Neural crest cell (in vitro differentiated cells): Measurements from ENCODE around the gene KRT75. TPM values are rescaled to one million over a fixed set of nuclear protein-coding genes. Genes with fewer than 3 reads are reported as not detected.
"Not testable (repeated sequence)": the region's sequence is repeated elsewhere in the genome, so short reads cannot be mapped to it uniquely, and the experiment has no call there.

Source experiments
- DNase-seq: peaks from one replicate; pipeline ENCODE4 v3.0.0; 2021; ENCODE audit warnings: low read depth, mixed read lengths, low spot score
- H3K27ac Mint-ChIP-seq: one replicate; pipeline ENCODE4 v1.8.0; 2021; ENCODE audit warnings: mild to moderate bottlenecking, mixed read lengths; ENCODE audit not compliant: unreplicated experiment
- H3K27me3 Mint-ChIP-seq: 2 replicates; pipeline ENCODE4 v1.8.0; 2021; ENCODE audit warnings: low read depth, mild to moderate bottlenecking, mixed read lengths
- H3K36me3 Mint-ChIP-seq: 2 replicates; pipeline ENCODE4 v1.8.0; 2021; ENCODE audit warnings: low read depth, mild to moderate bottlenecking, mixed read lengths
- H3K4me1 Mint-ChIP-seq: 2 replicates; pipeline ENCODE4 v1.8.0; 2021; ENCODE audit warnings: mixed read lengths
- H3K4me3 Mint-ChIP-seq: one replicate; pipeline ENCODE4 v1.8.0; 2021; ENCODE audit warnings: mild to moderate bottlenecking, mixed read lengths
- H3K9me3 Mint-ChIP-seq: 2 replicates; pipeline ENCODE4 v1.8.0; 2021; ENCODE audit warnings: mixed read lengths
- total RNA-seq: library from RNA; stranded (reverse); gene quantifications from 2 replicates; pipeline ENCODE4 v1.2.1, GENCODE V29; 2021
- TF ChIP-seq, protein P1 (sequence below): fragments of 200-600 bp; sonication (generic); conservative IDR thresholded peaks from 2 replicates; pipeline ENCODE4 v1.5.0; 2021; ENCODE audit warnings: antibody characterized with exemption, mild to moderate bottlenecking

KRT75 gene
- total RNA-seq, 1 donor from 2014 or later, result not detected

DNA sequence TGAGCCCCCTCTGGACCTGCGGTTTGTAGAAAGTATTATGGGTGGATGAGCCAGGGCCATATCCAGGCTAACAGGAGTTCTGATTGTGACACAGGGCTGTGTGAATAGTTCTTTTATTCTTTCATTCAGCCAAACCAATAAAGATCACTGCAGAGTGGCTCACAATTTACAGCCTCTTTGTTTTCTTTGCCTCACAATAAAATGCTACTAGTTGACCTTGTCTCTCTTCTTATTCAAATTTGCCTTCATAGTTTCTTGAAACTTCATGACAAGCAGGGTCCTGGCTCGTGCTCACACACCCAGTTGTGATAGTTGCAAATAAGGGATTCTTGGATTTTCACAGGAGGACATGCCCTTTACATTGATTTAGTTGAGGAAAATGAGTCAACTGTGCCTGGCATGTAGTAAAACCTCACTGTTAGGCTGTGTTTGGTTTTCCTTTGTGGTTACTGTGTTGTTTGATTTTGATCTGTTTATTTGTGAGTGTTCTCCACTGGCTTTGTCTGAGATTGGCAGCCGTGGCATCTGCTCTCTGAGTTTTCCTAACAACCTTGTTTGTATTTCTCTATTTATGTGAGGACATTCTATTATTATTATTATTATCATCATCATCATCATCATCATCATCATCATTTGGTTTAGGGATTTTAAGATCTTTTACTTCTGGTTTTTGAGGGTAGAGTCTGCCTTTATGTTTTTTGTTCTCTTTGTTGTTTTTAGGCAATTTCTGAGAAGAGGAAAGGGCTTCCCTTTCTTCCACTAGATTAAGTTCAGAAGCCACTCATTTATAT lies 20.4 kb upstream of the KRT75 start:
- DNase-seq, result no peak
- H3K36me3 Mint-ChIP-seq, result no peaks in the 10 kb centered on the region

DNA sequence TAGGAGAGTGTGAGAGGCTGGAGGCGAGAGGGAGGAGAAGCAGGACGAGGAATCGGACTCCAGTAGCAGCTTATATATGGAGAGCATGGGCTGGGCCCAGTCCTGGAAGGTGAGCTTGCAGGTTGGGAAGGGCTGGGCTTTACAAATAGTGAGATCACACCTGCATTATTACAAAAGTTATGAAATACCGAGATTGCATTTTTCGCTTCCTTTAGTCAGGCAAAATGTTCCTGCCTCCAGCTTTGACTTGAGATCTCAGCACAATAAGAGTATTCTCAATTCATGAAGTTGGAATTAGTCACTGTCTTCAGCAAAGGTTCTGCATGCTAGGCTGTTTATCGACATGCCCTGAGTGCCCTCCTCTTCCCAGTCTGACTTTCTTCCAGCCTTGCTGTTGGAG lies 17.9 kb upstream of the KRT75 start, which contains the start of gene KRT6B:
Gene KRT6B (minus strand): TSS at position 46 of the 400 bp plus-strand sequence. CDS start 68 bp downstream, outside the sequence.
- Mint-ChIP-seq H3K4me1 (peaks cover 14% of the 10 kb centered on the region), H3K36me3 (no peaks in the 10 kb centered on the region), H3K4me3 (no peak within 1 kb of the TSS), H3K9me3 (no peaks in the 10 kb centered on the region), H3K27ac (no peak within 1 kb of the TSS), H3K27me3 (peaks cover 9% of the 10 kb centered on the region)
- TF ChIP-seq, protein P1, sequence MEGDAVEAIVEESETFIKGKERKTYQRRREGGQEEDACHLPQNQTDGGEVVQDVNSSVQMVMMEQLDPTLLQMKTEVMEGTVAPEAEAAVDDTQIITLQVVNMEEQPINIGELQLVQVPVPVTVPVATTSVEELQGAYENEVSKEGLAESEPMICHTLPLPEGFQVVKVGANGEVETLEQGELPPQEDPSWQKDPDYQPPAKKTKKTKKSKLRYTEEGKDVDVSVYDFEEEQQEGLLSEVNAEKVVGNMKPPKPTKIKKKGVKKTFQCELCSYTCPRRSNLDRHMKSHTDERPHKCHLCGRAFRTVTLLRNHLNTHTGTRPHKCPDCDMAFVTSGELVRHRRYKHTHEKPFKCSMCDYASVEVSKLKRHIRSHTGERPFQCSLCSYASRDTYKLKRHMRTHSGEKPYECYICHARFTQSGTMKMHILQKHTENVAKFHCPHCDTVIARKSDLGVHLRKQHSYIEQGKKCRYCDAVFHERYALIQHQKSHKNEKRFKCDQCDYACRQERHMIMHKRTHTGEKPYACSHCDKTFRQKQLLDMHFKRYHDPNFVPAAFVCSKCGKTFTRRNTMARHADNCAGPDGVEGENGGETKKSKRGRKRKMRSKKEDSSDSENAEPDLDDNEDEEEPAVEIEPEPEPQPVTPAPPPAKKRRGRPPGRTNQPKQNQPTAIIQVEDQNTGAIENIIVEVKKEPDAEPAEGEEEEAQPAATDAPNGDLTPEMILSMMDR, result no peak
- DNase-seq, result no peak

More for the DNA sequence above, 20.4 kb upstream of the KRT75 start:
- H3K4me1 Mint-ChIP-seq, result peaks cover 14% of the 10 kb centered on the region
- H3K9me3 Mint-ChIP-seq, result no peaks in the 10 kb centered on the region
- no peak overlapping the region for H3K4me3 Mint-ChIP-seq
- TF ChIP-seq, protein P1, result no peak
- peaks cover 6% of the 10 kb centered on the region for H3K27me3 Mint-ChIP-seq
- peak overlapping the region; percentile 38 for H3K27ac Mint-ChIP-seq

DNA sequence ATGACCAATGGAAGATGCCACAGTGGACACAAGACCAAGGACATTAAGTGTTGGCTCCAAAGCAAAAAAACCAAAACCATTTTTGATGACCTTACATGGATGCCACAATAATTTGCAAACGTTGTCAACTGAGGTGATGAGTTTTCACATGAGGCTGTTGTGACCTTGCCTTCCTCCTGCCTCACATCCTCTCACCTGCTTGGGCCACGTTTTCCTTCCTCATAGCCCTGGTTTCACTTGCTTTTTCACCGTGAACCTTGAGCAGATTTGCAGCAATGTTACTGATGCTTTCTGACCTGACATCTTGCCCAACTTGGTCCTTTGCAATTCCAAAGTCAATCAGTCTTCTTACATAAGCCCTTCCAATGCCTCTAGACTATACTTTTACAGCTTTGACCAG lies 14.1 kb upstream of the KRT75 start:
- Mint-ChIP-seq H3K27ac (no peak overlapping the region), H3K36me3 (no peaks in the 10 kb centered on the region), H3K9me3 (no peaks in the 10 kb centered on the region), H3K4me1 (no peaks in the 10 kb centered on the region), H3K27me3 (peaks cover 21% of the 10 kb centered on the region), H3K4me3 (no peak overlapping the region)
- no peak for DNase-seq
- TF ChIP-seq, protein P1, result no peak

DNA sequence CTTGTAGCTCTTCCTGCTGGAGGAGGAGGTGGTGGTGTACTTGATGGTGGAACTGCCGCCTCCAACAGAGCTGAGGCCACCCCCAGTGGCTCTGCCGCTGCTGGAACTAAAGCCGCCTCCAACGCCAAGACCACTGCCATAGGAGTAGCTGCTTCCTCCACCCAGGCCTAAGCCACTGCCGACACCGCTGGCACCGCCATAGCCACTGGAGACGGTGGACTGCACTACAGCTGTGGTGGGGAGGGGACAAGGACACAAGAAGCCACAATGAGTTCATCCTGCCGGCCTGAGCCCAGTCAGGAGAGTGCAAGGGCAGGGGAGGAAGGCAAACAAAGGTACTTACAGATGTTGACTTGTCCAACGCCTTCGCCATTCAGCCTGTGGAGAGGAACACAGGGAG lies 13.0 kb upstream of the KRT75 start:
- not testable (repeated sequence) for H3K4me3 Mint-ChIP-seq, H3K9me3 Mint-ChIP-seq

DNA sequence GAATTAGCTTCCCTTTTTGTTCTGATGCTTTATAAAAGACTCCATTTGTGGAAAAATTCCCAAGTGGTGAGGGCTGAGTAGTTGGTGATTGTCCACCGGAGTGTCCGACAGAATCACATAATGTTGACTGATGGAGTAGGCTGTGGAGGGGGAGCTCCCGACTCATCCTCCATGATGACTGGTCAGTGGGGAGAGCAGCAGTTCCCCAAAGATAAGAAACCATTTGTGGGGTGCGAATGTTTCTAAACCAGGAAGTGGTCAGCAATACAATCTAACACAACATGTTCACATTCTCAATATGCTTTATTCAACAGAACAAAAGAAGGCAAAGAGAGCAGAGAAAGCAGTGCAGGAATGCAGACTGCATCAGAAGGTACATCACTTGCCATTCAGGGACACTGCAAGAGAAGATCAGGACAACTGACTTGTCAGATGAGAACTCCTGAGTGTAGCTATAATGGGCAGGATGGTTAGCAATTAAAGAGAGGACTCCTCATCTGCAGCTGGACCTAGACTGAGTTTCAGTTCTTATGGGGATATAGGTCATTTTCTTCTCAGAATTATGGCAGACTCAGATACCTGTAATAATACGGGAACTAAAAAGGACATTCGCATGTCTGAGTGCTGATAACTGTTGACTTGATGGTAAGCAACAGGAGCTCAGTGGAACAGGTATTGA lies 12.3 kb upstream of the KRT75 start:
- H3K4me3 Mint-ChIP-seq, result no peak overlapping the region
- H3K4me1 Mint-ChIP-seq, result peaks cover 3% of the 10 kb centered on the region
- no peak for DNase-seq
- no peaks in the 10 kb centered on the region for H3K9me3 Mint-ChIP-seq
- peaks cover 33% of the 10 kb centered on the region for H3K27me3 Mint-ChIP-seq
- H3K36me3 Mint-ChIP-seq, result no peaks in the 10 kb centered on the region
- TF ChIP-seq, protein P1, result no peak
- H3K27ac Mint-ChIP-seq, result no peak overlapping the region

More for the DNA sequence above, 13.0 kb upstream of the KRT75 start:
- peaks cover 31% of the 10 kb centered on the region for H3K27me3 Mint-ChIP-seq
- not testable (repeated sequence) for H3K36me3 Mint-ChIP-seq, DNase-seq, H3K4me1 Mint-ChIP-seq, H3K27ac Mint-ChIP-seq

DNA sequence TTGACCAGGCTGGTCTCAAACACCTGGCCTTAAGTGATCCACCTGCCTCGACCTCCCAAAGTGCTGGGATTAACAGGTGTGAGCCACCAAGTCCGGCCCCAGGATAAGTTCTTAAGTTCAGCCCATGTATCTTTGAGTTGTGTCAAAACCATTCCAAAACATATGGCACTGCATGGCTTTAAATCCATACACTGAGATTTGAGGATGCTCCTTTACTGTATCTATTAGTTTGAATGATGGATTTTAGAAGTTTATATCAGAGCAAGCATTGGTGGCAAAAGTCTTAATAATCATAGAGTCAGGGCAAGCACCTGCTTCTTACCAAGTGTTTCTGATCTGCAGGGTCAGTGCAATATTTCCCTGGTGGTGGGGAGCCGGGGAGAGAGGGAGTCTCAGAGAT lies 11.7 kb upstream of the KRT75 start:
- H3K27me3 Mint-ChIP-seq, result peaks cover 33% of the 10 kb centered on the region
- H3K36me3 Mint-ChIP-seq, result no peaks in the 10 kb centered on the region
- H3K4me3 Mint-ChIP-seq, result no peak overlapping the region
- TF ChIP-seq, protein P1, result no peak
- peaks cover 9% of the 10 kb centered on the region for H3K4me1 Mint-ChIP-seq
- H3K27ac Mint-ChIP-seq, result peak overlapping the region; percentile 11
- DNase-seq, result no peak
- H3K9me3 Mint-ChIP-seq, result no peaks in the 10 kb centered on the region
